GM18526 (cell line): ENCODE measurements around the gene ZNF197.
A peak's percentile ranks its signal among the peaks of the same experiment; 100 is the strongest.

Source experiments
- POLR2A ChIP-seq: IDR thresholded peaks from 3 replicates; pipeline ENCODE4 v1.6.1; 2011; ENCODE audit not compliant: insufficient read length; ENCODE audit errors: extremely low read depth

Gene ZNF197

GRCh38 chr3:44624749-44625480, at the start of gene ZNF197:
TSS of gene ZNF197 (plus strand) at chr3:44625036. CDS start at chr3:44629155, 4,119 bp downstream.
- TF ChIP-seq POLR2A, result peak; percentile 69

GRCh38 chr3:44576613-44577012, 48.2 kb upstream of the ZNF197 start:
- no peak for TF ChIP-seq POLR2A

DNA sequence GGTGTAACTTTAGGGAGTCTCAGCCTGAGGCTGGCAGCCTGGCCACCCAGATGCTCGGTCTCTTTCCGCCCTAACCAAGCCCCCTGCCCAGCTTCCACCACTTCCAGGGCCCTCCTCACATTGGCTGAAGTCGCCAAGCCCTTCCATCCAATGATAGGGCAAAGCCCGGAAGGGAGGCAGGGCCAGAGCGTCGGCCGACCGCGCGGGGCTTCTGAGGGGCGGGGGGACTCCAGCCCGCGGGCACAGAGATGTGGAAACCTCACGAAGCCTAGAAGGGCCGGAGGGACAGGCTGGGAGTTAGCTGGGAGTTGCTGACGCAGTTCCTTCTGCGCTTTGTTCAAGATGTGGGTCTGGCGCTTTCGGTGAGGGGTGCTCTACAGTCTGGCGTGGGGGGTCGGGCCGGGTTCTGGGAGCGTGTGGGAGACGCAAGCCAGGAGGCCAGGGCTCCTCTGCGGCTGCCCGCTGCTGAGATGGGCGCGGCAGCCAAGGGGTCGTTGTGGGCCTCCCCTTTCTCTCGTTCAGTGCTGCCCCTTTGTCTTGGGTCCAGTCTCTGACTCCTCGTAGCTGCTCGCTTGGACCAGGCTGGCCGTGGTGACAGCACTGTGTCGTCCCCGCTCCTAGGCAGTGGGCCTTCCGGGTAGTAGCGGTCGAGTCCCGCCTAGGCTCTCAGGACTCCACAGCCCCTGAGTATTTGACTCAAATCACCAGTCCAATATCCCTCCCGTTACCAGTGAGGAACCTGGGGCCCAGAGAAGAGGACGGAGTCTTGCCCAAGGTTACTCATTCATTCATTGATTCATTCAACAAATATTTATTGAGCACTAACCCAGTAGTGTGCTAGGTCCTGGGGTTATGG, 40.0 kb upstream of the ZNF197 start, which contains the start of gene ZNF660:
Gene ZNF660, plus strand, starts transcription at position 319 of the 856 bp plus-strand sequence. CDS start 9,230 bp downstream, outside the sequence.
- TF ChIP-seq POLR2A, result no peak

DNA sequence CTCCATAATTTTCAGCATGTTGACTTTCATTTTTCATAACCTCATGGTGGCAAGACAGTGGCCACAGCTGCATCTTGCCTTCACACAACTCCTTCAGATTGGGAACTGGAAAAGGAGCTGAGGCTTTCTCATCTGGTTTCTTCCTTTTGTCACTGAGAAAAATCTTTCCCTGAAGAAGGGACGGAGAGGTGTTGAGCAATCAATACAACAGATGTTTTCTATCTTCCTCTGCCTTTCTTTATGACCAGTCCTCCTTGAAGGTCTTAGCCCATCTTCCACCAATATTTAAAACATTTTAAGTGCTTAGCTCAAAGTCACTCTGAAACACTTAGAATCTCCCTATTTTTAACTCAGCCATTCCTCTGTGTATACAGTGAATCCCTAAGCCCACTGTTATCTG, 28.2 kb upstream of the ZNF197 start:
- no peak for TF ChIP-seq POLR2A

DNA sequence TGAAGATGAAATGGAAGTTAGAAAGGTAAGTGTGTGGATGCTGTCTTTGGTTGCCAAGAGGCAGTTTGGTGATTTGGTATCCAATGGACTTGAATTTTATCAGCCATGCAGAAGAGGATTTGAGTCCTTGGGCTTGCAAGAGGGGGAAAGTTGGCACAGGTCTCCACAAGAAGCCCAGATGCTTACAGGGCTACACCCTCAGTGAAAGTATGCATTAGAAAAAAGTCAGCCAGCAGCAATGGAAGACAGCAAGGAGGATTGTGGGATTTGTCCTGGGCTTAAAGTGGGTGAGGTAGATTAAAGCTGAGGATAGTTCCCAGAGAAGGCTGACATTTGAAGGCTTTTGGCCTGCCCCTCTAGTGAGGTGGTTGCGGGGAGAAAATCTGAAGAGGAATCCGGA, 23.1 kb upstream of the ZNF197 start:
- no peak for TF ChIP-seq POLR2A

DNA sequence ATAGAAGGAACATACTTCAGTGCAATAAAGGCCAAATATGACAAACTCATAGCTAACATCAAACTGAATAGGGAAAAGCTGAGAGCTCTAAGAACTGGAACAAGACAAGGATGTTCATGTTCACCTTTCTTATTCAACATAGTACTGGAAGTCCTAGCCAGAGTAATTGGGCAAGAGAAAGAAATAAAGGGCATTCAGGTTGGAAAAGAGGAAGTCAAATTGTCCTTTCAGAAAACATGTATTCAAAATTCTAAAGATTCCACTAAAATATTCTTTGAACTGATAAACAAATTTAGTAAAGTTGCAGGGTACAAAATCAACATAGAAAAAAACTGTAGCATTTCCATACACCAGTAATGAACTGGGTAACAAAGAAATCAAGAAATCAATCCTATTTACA, 12.2 kb upstream of the ZNF197 start:
- TF ChIP-seq POLR2A, result no peak

GRCh38 chr3:44628716-44629115, 3.9 kb downstream of the ZNF197 start:
- no peak for TF ChIP-seq POLR2A

DNA sequence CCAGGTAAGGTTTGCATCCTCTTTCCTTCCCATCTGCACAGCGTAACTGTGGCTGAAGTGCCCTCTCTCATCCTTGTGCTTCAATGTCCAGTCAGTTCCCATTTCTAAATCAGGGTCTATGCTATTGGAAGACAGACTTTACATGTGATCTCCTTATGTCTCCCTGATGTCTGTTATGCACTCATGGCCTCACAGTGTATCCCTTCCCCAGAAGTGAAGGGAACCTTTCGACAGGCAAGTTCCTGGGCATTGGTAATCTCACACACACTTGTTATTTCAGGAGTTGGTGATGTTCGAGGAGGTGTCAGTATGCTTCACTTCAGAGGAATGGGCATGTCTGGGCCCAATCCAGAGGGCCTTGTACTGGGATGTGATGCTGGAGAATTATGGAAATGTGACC, 7.4 kb downstream of the ZNF197 start:
- TF ChIP-seq POLR2A, result no peak

DNA sequence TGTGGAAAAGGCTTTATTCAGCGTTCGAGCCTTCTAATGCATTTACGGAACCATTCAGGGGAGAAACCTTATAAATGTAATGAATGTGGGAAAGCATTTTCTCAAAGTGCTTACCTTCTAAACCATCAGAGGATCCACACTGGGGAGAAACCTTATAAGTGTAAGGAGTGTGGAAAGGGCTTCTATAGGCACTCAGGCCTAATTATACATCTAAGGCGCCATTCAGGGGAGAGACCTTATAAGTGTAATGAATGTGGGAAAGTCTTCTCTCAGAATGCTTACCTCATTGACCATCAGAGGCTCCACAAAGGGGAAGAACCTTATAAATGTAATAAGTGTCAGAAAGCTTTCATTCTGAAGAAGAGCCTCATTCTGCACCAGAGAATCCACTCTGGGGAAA, 17.5 kb downstream of the ZNF197 start:
- no peak for TF ChIP-seq POLR2A

- TF ChIP-seq POLR2A, result no peak
Measured at GRCh38 chr3:44643024-44643423, 18.2 kb downstream of the ZNF197 start.

DNA sequence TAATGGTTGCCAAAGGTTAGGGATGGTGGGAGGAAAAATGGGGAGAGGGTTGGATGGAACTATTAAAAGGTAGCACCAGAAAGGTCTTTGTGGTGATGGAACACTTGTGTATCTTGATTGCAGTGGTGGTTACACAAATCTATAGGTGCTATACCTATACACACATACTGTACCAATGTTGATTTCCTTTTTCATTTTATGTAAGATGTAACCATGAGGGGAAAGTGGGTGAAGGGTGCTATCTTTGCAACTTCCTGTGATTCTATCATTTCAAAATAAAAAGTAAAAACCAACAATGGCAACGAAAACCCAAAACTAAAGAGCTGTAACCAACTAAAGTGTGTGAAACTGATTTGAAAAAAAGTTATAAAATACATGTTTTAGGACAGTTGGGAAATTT, 22.9 kb downstream of the ZNF197 start:
- no peak for TF ChIP-seq POLR2A

- TF ChIP-seq POLR2A, result peak; percentile 75
Measured at GRCh38 chr3:44648564-44649229, 23.9 kb downstream of the ZNF197 start, which contains the start of gene ZNF35. TSS of gene ZNF35 (plus strand) at chr3:44648732. CDS start at chr3:44651068, 2,336 bp downstream.

GRCh38 chr3:44649709-44650108, 24.9 kb downstream of the ZNF197 start:
- no peak for TF ChIP-seq POLR2A

- no peak for TF ChIP-seq POLR2A
Measured at GRCh38 chr3:44654039-44654438, 29.2 kb downstream of the ZNF197 start.

- TF ChIP-seq POLR2A, result no peak
Measured at GRCh38 chr3:44659015-44659414, 34.2 kb downstream of the ZNF197 start.
